Chondrocyte (in vitro differentiated cells): ENCODE measurements around the gene AMY1B. TPM values are rescaled to one million over a fixed set of nuclear protein-coding genes. Genes with fewer than 3 reads are reported as not detected.
A peak's percentile ranks its signal among the peaks of the same experiment; 100 is the strongest.
"Not testable (repeated sequence)": the region's sequence is repeated elsewhere in the genome, so short reads cannot be mapped to it uniquely, and the experiment has no call there.

Experiments
- DNase-seq: peaks from one replicate; pipeline ENCODE4 v3.0.0; 2021; ENCODE audit warnings: mixed read lengths, low spot score
- H3K27ac Mint-ChIP-seq: one replicate; pipeline ENCODE4 v1.8.0; 2021; ENCODE audit warnings: mild to moderate bottlenecking, moderate library complexity, mixed read lengths; ENCODE audit not compliant: unreplicated experiment
- H3K27me3 Mint-ChIP-seq: 2 replicates; pipeline ENCODE4 v1.8.0; 2021; ENCODE audit warnings: low read depth, mixed read lengths
- H3K36me3 Mint-ChIP-seq: 2 replicates; pipeline ENCODE4 v1.8.0; 2021; ENCODE audit warnings: low read depth, mixed read lengths
- H3K4me1 Mint-ChIP-seq: 2 replicates; pipeline ENCODE4 v1.8.0; 2021; ENCODE audit warnings: low read depth, mild to moderate bottlenecking, mixed read lengths
- H3K4me3 Mint-ChIP-seq: one replicate; pipeline ENCODE4 v1.8.0; 2021; ENCODE audit warnings: mild to moderate bottlenecking, moderate library complexity, mixed read lengths; ENCODE audit not compliant: unreplicated experiment
- H3K9me3 Mint-ChIP-seq: 2 replicates; pipeline ENCODE4 v1.8.0; 2021; ENCODE audit warnings: low read depth, mixed read lengths
- long read RNA-seq: library from polyadenylated mRNA; stranded (forward); transcript quantifications from one replicate; pipeline ENCODE4 v2.0.0, GENCODE V29; 2021
- total RNA-seq: library from RNA; stranded (reverse); gene quantifications from 3 replicates; pipeline ENCODE4 v1.2.1, GENCODE V29; 2021

Gene AMY1B
- total RNA-seq, result not detected in 3 replicates
- long read RNA-seq, result 0 reads

DNA sequence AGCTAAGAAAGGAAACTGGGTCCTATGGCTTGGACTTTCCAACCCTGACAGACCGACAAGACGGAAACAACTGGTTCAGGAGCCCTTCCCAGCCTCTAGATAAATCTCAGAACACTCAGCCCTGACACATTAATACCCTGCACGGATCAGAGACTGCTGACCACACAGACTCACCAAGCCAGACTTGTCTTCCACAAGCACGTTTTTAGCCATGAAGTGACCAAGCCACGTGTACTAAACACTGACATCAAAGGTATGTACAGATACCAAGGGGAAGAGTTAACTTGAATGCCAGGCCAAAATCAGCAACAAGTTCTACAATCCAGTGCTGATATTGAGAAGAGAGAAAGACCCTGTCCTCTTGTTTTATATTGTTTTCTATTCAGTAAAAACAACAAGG lies at the start of gene AMY1B:
Gene AMY1B, minus strand, starts transcription at position 101 of the 400 bp plus-strand sequence. CDS start 571 bp downstream, outside the sequence.
- not testable (repeated sequence) for H3K27me3 Mint-ChIP-seq, H3K9me3 Mint-ChIP-seq, DNase-seq, H3K36me3 Mint-ChIP-seq, H3K4me3 Mint-ChIP-seq, H3K27ac Mint-ChIP-seq, H3K4me1 Mint-ChIP-seq

DNA sequence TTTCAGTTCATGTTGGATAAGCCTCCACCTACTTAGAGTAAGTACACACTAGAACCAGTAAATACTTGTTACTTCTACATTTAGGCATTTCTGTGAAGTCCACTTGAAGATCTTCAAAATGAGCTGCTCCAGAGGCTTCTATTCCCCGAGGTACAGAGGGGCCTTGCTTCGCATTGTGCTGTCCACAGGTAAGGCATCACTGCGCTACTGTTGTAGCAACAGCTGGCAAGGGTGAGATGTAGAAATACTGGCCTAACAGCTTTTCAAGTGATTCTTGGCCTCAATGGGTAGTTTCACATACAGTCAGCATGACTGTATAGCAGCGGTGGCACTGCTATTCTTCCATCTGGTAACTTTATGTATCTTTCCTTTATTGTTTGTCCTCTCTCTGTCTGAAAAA lies 49.0 kb upstream of the AMY1B start:
- DNase-seq, H3K4me3 Mint-ChIP-seq, H3K27me3 Mint-ChIP-seq, H3K27ac Mint-ChIP-seq, H3K36me3 Mint-ChIP-seq, H3K9me3 Mint-ChIP-seq, H3K4me1 Mint-ChIP-seq: not testable (repeated sequence)

DNA sequence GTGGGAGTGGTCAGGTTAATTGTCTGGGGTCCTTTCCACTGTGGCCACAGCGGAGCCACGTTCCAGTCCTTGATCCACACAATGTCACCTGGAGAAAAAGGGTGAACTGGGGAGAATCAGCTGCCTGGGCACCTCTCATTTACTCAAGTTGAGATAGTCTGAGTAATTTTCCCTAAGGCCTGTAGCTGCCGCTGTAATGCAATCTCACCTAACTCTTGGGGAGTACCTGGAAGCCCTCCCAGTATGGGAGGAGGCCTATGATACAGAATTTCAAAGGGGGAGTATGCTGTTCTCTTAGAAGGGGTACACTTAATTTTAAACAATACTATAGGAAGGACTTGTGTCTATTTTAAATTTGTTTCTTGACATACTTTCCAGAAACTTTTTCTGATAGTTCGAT lies 48.4 kb upstream of the AMY1B start:
- not testable (repeated sequence) for H3K4me3 Mint-ChIP-seq, H3K4me1 Mint-ChIP-seq, H3K9me3 Mint-ChIP-seq, H3K27ac Mint-ChIP-seq, DNase-seq, H3K27me3 Mint-ChIP-seq, H3K36me3 Mint-ChIP-seq

DNA sequence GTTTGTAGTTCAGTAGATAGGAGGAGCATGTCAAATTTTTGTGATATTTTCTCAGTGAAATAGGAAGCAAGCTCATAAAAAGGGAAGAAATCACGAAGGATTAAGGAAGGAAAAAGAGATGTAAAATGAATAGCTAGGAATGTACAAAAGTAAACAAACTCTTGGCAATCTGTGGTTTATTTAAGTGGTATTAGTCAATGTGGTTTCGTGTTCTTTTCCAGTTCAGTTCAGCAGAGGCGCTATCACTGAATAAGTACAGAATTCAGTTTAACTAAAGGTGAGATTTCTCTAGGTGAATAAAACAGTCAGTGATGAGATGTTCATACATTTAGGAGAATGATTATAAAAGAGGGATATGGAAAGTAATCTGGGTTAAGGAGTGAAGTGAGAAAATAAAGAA lies 42.0 kb upstream of the AMY1B start:
- H3K27ac Mint-ChIP-seq, H3K36me3 Mint-ChIP-seq, DNase-seq, H3K4me1 Mint-ChIP-seq, H3K9me3 Mint-ChIP-seq, H3K4me3 Mint-ChIP-seq, H3K27me3 Mint-ChIP-seq: not testable (repeated sequence)

DNA sequence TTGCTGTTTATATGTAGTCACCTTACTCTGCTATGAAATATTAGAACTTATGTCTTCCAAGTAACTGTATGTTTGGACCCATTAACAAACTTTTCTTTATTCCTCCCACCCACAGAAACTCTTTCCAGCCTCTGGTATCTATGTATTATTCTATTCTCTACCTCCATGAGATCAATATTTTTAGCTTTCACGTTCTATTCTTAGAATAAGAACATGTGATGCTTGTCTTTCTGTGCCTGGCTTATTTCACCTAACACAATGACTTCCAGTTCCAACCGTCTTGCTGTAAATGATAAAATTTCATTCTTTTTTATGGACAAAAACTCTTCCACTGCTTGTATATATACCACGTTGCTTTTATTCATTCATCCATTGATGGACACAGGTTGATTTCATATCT lies 39.3 kb upstream of the AMY1B start:
- H3K27ac Mint-ChIP-seq, H3K9me3 Mint-ChIP-seq, H3K36me3 Mint-ChIP-seq, H3K27me3 Mint-ChIP-seq, H3K4me1 Mint-ChIP-seq, DNase-seq, H3K4me3 Mint-ChIP-seq: not testable (repeated sequence)

DNA sequence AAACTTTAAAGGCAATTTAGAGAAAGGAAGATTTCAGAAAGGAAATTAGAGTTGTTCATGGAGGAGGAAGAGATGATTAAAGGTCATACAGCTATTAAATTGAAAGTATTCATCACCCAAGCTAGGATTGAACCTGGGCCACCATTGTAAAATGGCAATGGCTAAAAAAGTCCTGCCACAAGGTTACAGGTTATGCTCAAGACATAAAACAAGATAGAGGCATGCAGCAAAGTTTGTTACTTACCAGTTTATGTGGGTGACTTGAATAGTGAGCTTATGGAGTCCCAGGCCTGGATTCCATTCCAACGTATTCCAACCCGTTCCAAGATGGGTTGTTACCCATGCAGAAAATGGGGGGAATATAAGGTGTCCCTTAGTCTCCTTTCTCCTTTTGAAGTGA lies 25.5 kb upstream of the AMY1B start:
- H3K4me3 Mint-ChIP-seq, DNase-seq, H3K4me1 Mint-ChIP-seq, H3K9me3 Mint-ChIP-seq, H3K27ac Mint-ChIP-seq, H3K27me3 Mint-ChIP-seq, H3K36me3 Mint-ChIP-seq: not testable (repeated sequence)

DNA sequence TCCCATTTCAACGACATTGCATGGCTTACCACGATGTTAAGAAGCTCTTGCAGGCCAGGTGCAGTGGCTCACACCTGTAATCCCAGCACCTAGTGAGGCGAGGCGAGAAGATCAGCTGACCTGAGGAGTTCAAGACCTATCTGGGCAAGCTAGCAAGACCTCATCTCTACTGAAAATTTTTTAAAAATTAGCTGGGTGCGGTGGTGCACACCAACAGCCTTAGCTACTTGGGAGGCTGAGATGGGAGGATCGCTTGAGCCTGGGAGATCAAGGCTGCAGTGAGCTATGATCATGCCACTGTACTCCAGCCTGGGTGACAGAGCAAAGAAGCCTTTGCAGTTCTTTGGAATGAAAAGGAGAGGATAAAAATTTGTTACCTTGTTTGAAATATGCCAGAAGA lies 21.4 kb upstream of the AMY1B start:
- peak; percentile 48 for DNase-seq
- not testable (repeated sequence) for H3K4me3 Mint-ChIP-seq, H3K36me3 Mint-ChIP-seq, H3K27me3 Mint-ChIP-seq, H3K27ac Mint-ChIP-seq, H3K4me1 Mint-ChIP-seq, H3K9me3 Mint-ChIP-seq

DNA sequence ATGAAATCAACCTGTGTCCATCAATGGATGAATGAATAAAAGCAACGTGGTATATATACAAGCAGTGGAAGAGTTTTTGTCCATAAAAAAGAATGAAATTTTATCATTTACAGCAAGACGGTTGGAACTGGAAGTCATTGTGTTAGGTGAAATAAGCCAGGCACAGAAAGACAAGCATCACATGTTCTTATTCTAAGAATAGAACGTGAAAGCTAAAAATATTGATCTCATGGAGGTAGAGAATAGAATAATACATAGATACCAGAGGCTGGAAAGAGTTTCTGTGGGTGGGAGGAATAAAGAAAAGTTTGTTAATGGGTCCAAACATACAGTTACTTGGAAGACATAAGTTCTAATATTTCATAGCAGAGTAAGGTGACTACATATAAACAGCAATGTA lies 14.4 kb upstream of the AMY1B start:
- H3K27me3 Mint-ChIP-seq, H3K36me3 Mint-ChIP-seq, DNase-seq, H3K9me3 Mint-ChIP-seq, H3K4me3 Mint-ChIP-seq, H3K27ac Mint-ChIP-seq, H3K4me1 Mint-ChIP-seq: not testable (repeated sequence)

DNA sequence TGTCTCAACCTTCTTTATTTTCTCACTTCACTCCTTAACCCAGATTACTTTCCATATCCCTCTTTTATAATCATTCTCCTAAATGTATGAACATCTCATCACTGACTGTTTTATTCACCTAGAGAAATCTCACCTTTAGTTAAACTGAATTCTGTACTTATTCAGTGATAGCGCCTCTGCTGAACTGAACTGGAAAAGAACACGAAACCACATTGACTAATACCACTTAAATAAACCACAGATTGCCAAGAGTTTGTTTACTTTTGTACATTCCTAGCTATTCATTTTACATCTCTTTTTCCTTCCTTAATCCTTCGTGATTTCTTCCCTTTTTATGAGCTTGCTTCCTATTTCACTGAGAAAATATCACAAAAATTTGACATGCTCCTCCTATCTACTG lies 11.7 kb upstream of the AMY1B start:
- not testable (repeated sequence) for H3K9me3 Mint-ChIP-seq, H3K36me3 Mint-ChIP-seq, H3K27me3 Mint-ChIP-seq, H3K4me1 Mint-ChIP-seq, H3K27ac Mint-ChIP-seq, DNase-seq, H3K4me3 Mint-ChIP-seq

DNA sequence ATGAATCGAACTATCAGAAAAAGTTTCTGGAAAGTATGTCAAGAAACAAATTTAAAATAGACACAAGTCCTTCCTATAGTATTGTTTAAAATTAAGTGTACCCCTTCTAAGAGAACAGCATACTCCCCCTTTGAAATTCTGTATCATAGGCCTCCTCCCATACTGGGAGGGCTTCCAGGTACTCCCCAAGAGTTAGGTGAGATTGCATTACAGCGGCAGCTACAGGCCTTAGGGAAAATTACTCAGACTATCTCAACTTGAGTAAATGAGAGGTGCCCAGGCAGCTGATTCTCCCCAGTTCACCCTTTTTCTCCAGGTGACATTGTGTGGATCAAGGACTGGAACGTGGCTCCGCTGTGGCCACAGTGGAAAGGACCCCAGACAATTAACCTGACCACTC lies 5.2 kb upstream of the AMY1B start:
- H3K9me3 Mint-ChIP-seq, H3K4me1 Mint-ChIP-seq: not testable (repeated sequence)

DNA sequence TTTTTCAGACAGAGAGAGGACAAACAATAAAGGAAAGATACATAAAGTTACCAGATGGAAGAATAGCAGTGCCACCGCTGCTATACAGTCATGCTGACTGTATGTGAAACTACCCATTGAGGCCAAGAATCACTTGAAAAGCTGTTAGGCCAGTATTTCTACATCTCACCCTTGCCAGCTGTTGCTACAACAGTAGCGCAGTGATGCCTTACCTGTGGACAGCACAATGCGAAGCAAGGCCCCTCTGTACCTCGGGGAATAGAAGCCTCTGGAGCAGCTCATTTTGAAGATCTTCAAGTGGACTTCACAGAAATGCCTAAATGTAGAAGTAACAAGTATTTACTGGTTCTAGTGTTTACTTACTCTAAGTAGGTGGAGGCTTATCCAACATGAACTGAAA lies 4.7 kb upstream of the AMY1B start:
- H3K27me3 Mint-ChIP-seq, H3K4me3 Mint-ChIP-seq, H3K36me3 Mint-ChIP-seq: not testable (repeated sequence)

More for the DNA sequence above, 5.2 kb upstream of the AMY1B start:
- not testable (repeated sequence) for H3K36me3 Mint-ChIP-seq, H3K4me3 Mint-ChIP-seq, H3K27ac Mint-ChIP-seq, H3K27me3 Mint-ChIP-seq, DNase-seq

DNA sequence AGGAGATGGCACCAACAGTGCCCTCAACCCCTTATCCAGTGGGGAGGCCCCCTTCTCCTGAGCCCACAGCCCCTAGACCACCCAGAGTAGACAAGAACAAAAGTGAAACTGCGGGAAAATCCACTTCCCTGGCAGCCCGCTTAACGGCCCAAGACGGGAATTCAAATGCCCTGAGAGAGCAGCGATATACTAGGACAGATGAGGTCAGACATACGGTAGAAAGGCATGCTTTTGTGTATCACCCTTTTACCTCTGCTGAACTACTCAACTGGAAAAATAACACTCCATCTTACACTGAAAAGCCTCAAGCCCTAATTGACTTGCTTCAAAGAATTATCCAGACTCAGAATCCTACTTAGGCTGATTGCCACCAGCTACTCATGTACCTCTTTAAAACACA lies 1.4 kb upstream of the AMY1B start:
- H3K4me3 Mint-ChIP-seq, H3K9me3 Mint-ChIP-seq, H3K27ac Mint-ChIP-seq, H3K4me1 Mint-ChIP-seq, H3K27me3 Mint-ChIP-seq, H3K36me3 Mint-ChIP-seq, DNase-seq: not testable (repeated sequence)

More for the DNA sequence above, 4.7 kb upstream of the AMY1B start:
- DNase-seq, H3K4me1 Mint-ChIP-seq, H3K9me3 Mint-ChIP-seq, H3K27ac Mint-ChIP-seq: not testable (repeated sequence)

DNA sequence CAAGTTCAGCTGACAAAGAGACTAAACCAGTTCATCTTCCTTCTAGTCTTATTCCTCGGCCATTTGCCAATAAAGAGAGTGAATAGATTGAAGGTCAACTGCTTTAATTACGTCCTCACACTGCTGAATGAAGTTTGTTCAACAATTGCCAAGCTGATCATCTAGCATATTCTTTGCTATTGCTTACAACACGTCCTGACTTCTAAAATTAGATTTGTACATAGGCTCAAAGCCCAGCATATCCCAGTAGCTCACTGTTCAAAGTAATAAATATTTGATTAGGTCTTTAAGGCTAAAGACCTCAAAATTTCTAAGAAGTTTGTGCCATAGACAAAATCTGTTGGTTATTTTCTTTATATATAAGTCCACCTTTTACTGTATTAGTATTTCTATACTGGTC lies 19.7 kb downstream of the AMY1B start:
- not testable (repeated sequence) for H3K27me3 Mint-ChIP-seq, H3K36me3 Mint-ChIP-seq, H3K4me1 Mint-ChIP-seq, H3K27ac Mint-ChIP-seq, DNase-seq, H3K4me3 Mint-ChIP-seq, H3K9me3 Mint-ChIP-seq

DNA sequence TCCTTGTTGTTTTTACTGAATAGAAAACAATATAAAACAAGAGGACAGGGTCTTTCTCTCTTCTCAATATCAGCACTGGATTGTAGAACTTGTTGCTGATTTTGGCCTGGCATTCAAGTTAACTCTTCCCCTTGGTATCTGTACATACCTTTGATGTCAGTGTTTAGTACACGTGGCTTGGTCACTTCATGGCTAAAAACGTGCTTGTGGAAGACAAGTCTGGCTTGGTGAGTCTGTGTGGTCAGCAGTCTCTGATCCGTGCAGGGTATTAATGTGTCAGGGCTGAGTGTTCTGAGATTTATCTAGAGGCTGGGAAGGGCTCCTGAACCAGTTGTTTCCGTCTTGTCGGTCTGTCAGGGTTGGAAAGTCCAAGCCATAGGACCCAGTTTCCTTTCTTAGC lies 40.5 kb downstream of the AMY1B start, which contains the start of gene AMY1A:
Gene AMY1A, plus strand, starts transcription at position 301 of the 400 bp plus-strand sequence. CDS start 571 bp downstream, outside the sequence.
- not testable (repeated sequence) for H3K36me3 Mint-ChIP-seq, H3K9me3 Mint-ChIP-seq, DNase-seq, H3K27ac Mint-ChIP-seq, H3K4me1 Mint-ChIP-seq, H3K4me3 Mint-ChIP-seq, H3K27me3 Mint-ChIP-seq
